ENCODE measurements around the gene NPB. TPM values are rescaled to one million over a fixed set of nuclear protein-coding genes. Genes with fewer than 3 reads are reported as not detected.
"Not testable (repeated sequence)": the region's sequence is repeated elsewhere in the genome, so short reads cannot be mapped to it uniquely, and the experiment has no call there.

Gene NPB
- polyA plus RNA-seq, 3 donors = 0.08 to 0.16 TPM; not detected in 1

DNA sequence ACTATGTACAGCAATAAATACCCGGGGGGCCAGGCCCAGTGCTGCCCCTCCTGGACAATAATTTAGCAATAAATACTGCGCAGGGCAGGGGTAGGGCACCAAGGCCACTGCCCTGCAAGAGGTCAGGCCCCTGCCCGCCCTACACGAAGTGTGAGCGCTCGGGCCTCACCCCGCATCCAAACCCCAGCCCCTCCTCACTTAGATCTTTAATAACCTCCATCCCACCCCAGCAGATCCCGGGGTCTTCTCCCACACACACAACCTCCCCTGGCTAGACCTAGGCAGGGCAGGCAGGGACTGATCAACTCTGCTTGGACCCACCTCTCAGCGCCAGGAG is 16.3 kb downstream of the NPB start:
- peaks cover 96% of the 10 kb centered on the region for H4K20me1 ChIP-seq (ENCODE audit: insufficient read depth, low read length)
- peak overlapping the region in 1 of 3 experiments; percentile 93 for H3K4me3 ChIP-seq (replicated peaks in 1 of 3; ENCODE audit: low read depth in 2 of 3, low read length in 3 of 3)
- H3K9me3 Mint-ChIP-seq; DNase-seq; H3K9me3 ChIP-seq (replicated peaks in 1 of 2; ENCODE audit: control insufficient read depth in 1 of 2, insufficient read depth in 1 of 2, low read length in 2 of 2); H3K9ac ChIP-seq (ENCODE audit: insufficient read depth, low read length, poor library complexity, severe bottlenecking); H2AFZ ChIP-seq (ENCODE audit: insufficient read depth, low read depth, low read length, poor library complexity, severe bottlenecking); H3K27me3 Mint-ChIP-seq (ENCODE audit: low read depth in 3 of 3); H3K27me3 ChIP-seq (ENCODE audit: control insufficient read depth in 2 of 2, insufficient read depth in 2 of 2, low read length in 2 of 2): not testable (repeated sequence)
- WGBS (ENCODE audit: insufficient coverage) = 35% methylated on average over 7 of the region's 9 CpGs
- H3K79me2 ChIP-seq (ENCODE audit: insufficient read depth, low read length) = peaks cover 94% of the 10 kb centered on the region
- H3K27ac ChIP-seq (ENCODE audit: low read depth in 1 of 2, low read length in 2 of 2) = peak overlapping the region; percentile 46 to 62
- peaks cover 71 to 77% of the 10 kb centered on the region in 2 donors for H3K4me1 ChIP-seq (ENCODE audit: control insufficient read depth in 1 of 2, insufficient read depth in 2 of 2, low read length in 2 of 2)
- H3K27ac Mint-ChIP-seq = peak overlapping the region; percentile 73 to 91 (median 86)
- H3K4me2 ChIP-seq (replicated peaks; ENCODE audit: extremely low read depth, low read length, poor library complexity, severe bottlenecking) = peak overlapping the region; percentile 96
- H3K36me3 ChIP-seq (replicated peaks in 1 of 2; ENCODE audit: control insufficient read depth in 1 of 2, insufficient read depth in 2 of 2, low read length in 2 of 2) = peaks cover 41 to 49% of the 10 kb centered on the region in 2 donors
- peaks cover 49 to 69% of the 10 kb centered on the region in 2 donors for H3K36me3 Mint-ChIP-seq
- intact Hi-C loops (cut with micrococcal nuclease) = loop anchor here in 1 of 2 donors (10.0 kb wide), 1 partner anchor 54 kb away; the partner anchor contains the start of gene P4HB
- H3K4me1 Mint-ChIP-seq = peaks cover 68% of the 10 kb centered on the region
- H3K4me3 Mint-ChIP-seq = peak overlapping the region; percentile 82 to 91

- peaks cover 71% of the 10 kb centered on the region for H3K4me1 Mint-ChIP-seq
- H3K9me3 ChIP-seq (replicated peaks in 1 of 2; ENCODE audit: control insufficient read depth in 1 of 2, insufficient read depth in 1 of 2, low read length in 2 of 2) = peaks cover 0 to 2% of the 10 kb centered on the region in 2 donors
- TF ChIP-seq CTCF (IDR thresholded peaks at IDR 0.05) = no peak
- no peak for DNase-seq
- 31% methylated on average over 10 of the region's 15 CpGs for WGBS (ENCODE audit: insufficient coverage)
- peaks cover 0 to 10% (median 4%) of the 10 kb centered on the region in 7 donors for H3K9me3 Mint-ChIP-seq
- no peaks in the 10 kb centered on the region for H3K27me3 Mint-ChIP-seq (ENCODE audit: low read depth in 3 of 3)
- H3K4me1 ChIP-seq (ENCODE audit: control insufficient read depth in 1 of 2, insufficient read depth in 2 of 2, low read length in 2 of 2) = peaks cover 78 to 84% of the 10 kb centered on the region in 2 donors
- intact Hi-C loops (cut with micrococcal nuclease) = loop anchor here in 1 of 2 donors (10.0 kb wide), 1 partner anchor 54 kb away; the partner anchor contains the start of gene P4HB
- peaks cover 96% of the 10 kb centered on the region for H4K20me1 ChIP-seq (ENCODE audit: insufficient read depth, low read length)
- H3K4me3 Mint-ChIP-seq = peak overlapping the region in 1 of 2 donors; percentile 82
- no peak overlapping the region for H3K9ac ChIP-seq (ENCODE audit: insufficient read depth, low read length, poor library complexity, severe bottlenecking)
- peak overlapping the region; percentile 73 to 91 (median 86) for H3K27ac Mint-ChIP-seq
- no peaks in the 10 kb centered on the region for H3K27me3 ChIP-seq (ENCODE audit: control insufficient read depth in 2 of 2, insufficient read depth in 2 of 2, low read length in 2 of 2)
- H3K36me3 ChIP-seq (replicated peaks in 1 of 2; ENCODE audit: control insufficient read depth in 1 of 2, insufficient read depth in 2 of 2, low read length in 2 of 2) = peaks cover 34 to 43% of the 10 kb centered on the region in 2 donors
- peaks cover 43 to 62% of the 10 kb centered on the region in 2 donors for H3K36me3 Mint-ChIP-seq
- H2AFZ ChIP-seq (ENCODE audit: insufficient read depth, low read depth, low read length, poor library complexity, severe bottlenecking) = no peak overlapping the region
- peaks cover 99% of the 10 kb centered on the region for H3K79me2 ChIP-seq (ENCODE audit: insufficient read depth, low read length)
- no peak overlapping the region for H3K4me2 ChIP-seq (replicated peaks; ENCODE audit: extremely low read depth, low read length, poor library complexity, severe bottlenecking)
- peak overlapping the region; percentile 62 to 73 for H3K27ac ChIP-seq (ENCODE audit: low read depth in 1 of 2, low read length in 2 of 2)
- no peak overlapping the region for H3K4me3 ChIP-seq (replicated peaks in 1 of 3; ENCODE audit: low read depth in 2 of 3, low read length in 3 of 3)
Measured at GRCh38 chr17:81918832-81919545, 17.0 kb downstream of the NPB start.

Measured in CD14-positive monocyte (primary cell).